Chondrocyte (in vitro differentiated cells): ENCODE results near the gene WBP4. TPM values are rescaled to one million over a fixed set of nuclear protein-coding genes. Genes with fewer than 3 reads are reported as not detected.

Source experiments
- DNase-seq: peaks from one replicate; pipeline ENCODE4 v3.0.0; 2021; ENCODE audit warnings: mixed read lengths, low spot score
- H3K27ac Mint-ChIP-seq: one replicate; pipeline ENCODE4 v1.8.0; 2021; ENCODE audit warnings: mild to moderate bottlenecking, moderate library complexity, mixed read lengths; ENCODE audit not compliant: unreplicated experiment
- H3K27me3 Mint-ChIP-seq: 2 replicates; pipeline ENCODE4 v1.8.0; 2021; ENCODE audit warnings: low read depth, mixed read lengths
- H3K36me3 Mint-ChIP-seq: 2 replicates; pipeline ENCODE4 v1.8.0; 2021; ENCODE audit warnings: low read depth, mixed read lengths
- H3K4me1 Mint-ChIP-seq: 2 replicates; pipeline ENCODE4 v1.8.0; 2021; ENCODE audit warnings: low read depth, mild to moderate bottlenecking, mixed read lengths
- H3K4me3 Mint-ChIP-seq: one replicate; pipeline ENCODE4 v1.8.0; 2021; ENCODE audit warnings: mild to moderate bottlenecking, moderate library complexity, mixed read lengths; ENCODE audit not compliant: unreplicated experiment
- H3K9me3 Mint-ChIP-seq: 2 replicates; pipeline ENCODE4 v1.8.0; 2021; ENCODE audit warnings: low read depth, mixed read lengths
- CTCF ChIP-seq: fragments of 200-600 bp; sonication (generic); IDR thresholded peaks from 2 replicates; pipeline ENCODE4 v1.5.0; 2021; ENCODE audit warnings: antibody characterized with exemption, mild to moderate bottlenecking, moderate library complexity
- total RNA-seq: library from RNA; stranded (reverse); gene quantifications from 3 replicates; pipeline ENCODE4 v1.2.1, GENCODE V29; 2021

WBP4 gene
- total RNA-seq, 1 donor from 2014 or later = 5.8 TPM

DNA sequence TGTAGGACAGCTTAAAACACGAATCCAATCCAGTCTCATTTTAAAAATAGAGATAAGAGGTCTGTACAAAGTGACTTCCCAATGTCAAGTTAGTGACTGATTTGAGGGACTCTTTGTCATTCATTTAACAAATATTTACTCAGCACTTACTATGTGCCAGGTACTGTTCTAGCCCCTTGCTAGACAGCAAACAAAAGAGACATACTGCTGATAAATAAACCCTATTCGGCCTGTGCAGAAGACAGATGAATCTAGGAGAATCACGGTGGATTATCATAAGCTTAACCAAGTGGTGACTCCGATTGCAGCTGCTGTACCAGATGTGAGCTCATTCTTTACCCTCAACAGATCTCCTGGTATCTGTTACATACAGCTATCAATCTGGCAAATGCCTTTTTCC, 35.8 kb upstream of the WBP4 start:
- no peaks in the 10 kb centered on the region for H3K27me3 Mint-ChIP-seq
- no peak for DNase-seq
- no peak for TF ChIP-seq CTCF
- H3K4me1 Mint-ChIP-seq = peaks cover 11% of the 10 kb centered on the region
- H3K4me3 Mint-ChIP-seq = no peak overlapping the region
- H3K36me3 Mint-ChIP-seq = no peaks in the 10 kb centered on the region
- H3K27ac Mint-ChIP-seq = no peak overlapping the region
- H3K9me3 Mint-ChIP-seq = peaks cover 2% of the 10 kb centered on the region

GRCh38 chr13:41026788-41027187, 34.5 kb upstream of the WBP4 start:
- Mint-ChIP-seq H3K9me3 (peaks cover 2% of the 10 kb centered on the region), H3K36me3 (no peaks in the 10 kb centered on the region), H3K27ac (no peak overlapping the region), H3K4me1 (peaks cover 4% of the 10 kb centered on the region), H3K4me3 (no peak overlapping the region), H3K27me3 (no peaks in the 10 kb centered on the region)
- no peak for TF ChIP-seq CTCF
- no peak for DNase-seq

DNA sequence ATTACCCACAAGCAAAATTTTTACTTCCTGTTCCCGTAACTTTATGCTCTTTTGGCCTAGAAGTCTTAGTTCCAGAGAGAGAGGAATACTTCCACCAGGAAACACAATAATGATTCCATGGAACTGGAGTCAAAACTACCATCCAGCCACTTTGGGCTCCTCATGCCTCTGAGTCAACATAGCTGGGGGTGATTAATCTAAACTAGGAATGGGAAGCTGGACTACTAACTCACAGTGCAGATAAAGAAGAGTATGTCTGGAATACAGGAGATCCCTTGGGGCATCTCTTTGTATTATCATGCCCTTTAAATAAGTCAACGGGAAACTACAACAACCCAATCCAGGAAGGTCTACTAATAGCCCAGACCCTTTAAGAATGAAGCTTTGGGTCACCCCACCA, 33.3 kb upstream of the WBP4 start:
- Mint-ChIP-seq H3K27me3 (no peaks in the 10 kb centered on the region), H3K27ac (no peak overlapping the region), H3K36me3 (no peaks in the 10 kb centered on the region), H3K4me3 (no peak overlapping the region), H3K4me1 (peaks cover 4% of the 10 kb centered on the region), H3K9me3 (no peaks in the 10 kb centered on the region)
- TF ChIP-seq CTCF = no peak
- DNase-seq = no peak

GRCh38 chr13:41029629-41030028, 31.7 kb upstream of the WBP4 start:
- peaks cover 4% of the 10 kb centered on the region for H3K4me1 Mint-ChIP-seq
- H3K4me3 Mint-ChIP-seq = no peak overlapping the region
- no peak overlapping the region for H3K27ac Mint-ChIP-seq
- H3K27me3 Mint-ChIP-seq = no peaks in the 10 kb centered on the region
- TF ChIP-seq CTCF = peak; percentile 9
- DNase-seq = no peak
- H3K9me3 Mint-ChIP-seq = no peaks in the 10 kb centered on the region
- H3K36me3 Mint-ChIP-seq = no peaks in the 10 kb centered on the region

DNA sequence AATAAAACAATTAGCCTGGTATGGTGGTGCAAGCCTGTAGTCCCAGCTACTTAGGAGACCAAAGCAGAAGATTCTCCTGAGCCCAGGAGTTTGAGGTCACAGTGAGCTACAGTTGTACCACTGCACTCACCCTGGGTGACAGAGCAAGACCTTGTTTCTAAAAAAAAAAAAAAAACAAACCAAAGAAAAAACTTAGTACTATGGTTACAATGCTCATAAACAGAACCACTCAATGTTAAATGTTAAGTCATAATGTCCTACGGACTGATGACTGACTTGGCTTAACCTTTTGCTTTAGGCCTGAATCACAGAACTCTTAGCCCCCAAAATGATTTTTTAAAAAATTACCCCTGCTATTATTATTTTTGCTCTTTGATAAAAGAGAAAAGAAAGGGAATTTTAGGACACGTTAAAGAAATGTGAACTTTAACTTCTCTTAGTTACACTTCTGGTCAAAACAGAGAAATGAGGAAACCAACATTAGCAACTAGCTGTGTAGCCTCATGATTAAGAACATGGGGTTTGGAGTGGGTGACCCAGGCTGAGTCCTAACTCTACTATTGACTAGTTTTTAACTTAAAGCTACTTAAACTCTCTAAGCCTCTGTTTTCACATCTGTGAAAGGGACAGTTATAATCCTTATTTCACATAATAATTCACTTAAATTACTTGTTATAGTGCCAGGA, 28.5 kb upstream of the WBP4 start:
- Mint-ChIP-seq H3K4me3 (no peak overlapping the region), H3K9me3 (no peaks in the 10 kb centered on the region), H3K27ac (no peak overlapping the region), H3K27me3 (no peaks in the 10 kb centered on the region), H3K36me3 (no peaks in the 10 kb centered on the region), H3K4me1 (peaks cover 9% of the 10 kb centered on the region)
- DNase-seq = no peak
- no peak for TF ChIP-seq CTCF
